ENCODE results near the gene WFDC1.

Gene WFDC1

GRCh38 chr16:84326545-84326944 is 31.9 kb downstream of the WFDC1 start:
- POLR2A ChIA-PET = no interaction called here
- CTCF ChIA-PET = interaction anchor here (0.8 to 1.6 kb wide), 2 partner anchors 9 to 15 kb away, joined by 3 to 4 read pairs; no protein-coding TSS in a partner anchor
- no peak for TF ChIP-seq CTCF (IDR thresholded peaks at IDR 0.05; ENCODE audit: control extremely low read depth, extremely low read depth, low read depth, missing control alignments)
- DNase-seq (ENCODE audit: extremely low spot score) = no peak

- TF ChIP-seq CTCF (IDR thresholded peaks at IDR 0.05; ENCODE audit: control extremely low read depth, extremely low read depth, low read depth, missing control alignments) = no peak
- ChIA-PET POLR2A (no interaction called here), CTCF (no interaction called here)
- no peak for DNase-seq (ENCODE audit: extremely low spot score)
Measured at GRCh38 chr16:84327926-84328505, 33.3 kb downstream of the WFDC1 start.

- TF ChIP-seq CTCF (IDR thresholded peaks at IDR 0.05; ENCODE audit: control extremely low read depth, extremely low read depth, low read depth, missing control alignments) = no peak
- ChIA-PET CTCF (no interaction called here), POLR2A (no interaction called here)
- DNase-seq (ENCODE audit: extremely low spot score) = no peak
Measured at GRCh38 chr16:84329016-84329415, 34.3 kb downstream of the WFDC1 start.

GRCh38 chr16:84329843-84330684 is 35.4 kb downstream of the WFDC1 start:
- no peak for DNase-seq (ENCODE audit: extremely low spot score)
- TF ChIP-seq CTCF (IDR thresholded peaks at IDR 0.05; ENCODE audit: control extremely low read depth, extremely low read depth, low read depth, missing control alignments) = no peak
- CTCF ChIA-PET = no interaction called here
- POLR2A ChIA-PET = no interaction called here

- DNase-seq (ENCODE audit: extremely low spot score) = no peak
- POLR2A ChIA-PET = no interaction called here
- TF ChIP-seq CTCF (IDR thresholded peaks at IDR 0.05; ENCODE audit: control extremely low read depth, extremely low read depth, low read depth, missing control alignments) = no peak
- CTCF ChIA-PET = no interaction called here
Measured at GRCh38 chr16:84330685-84331050, 36.0 kb downstream of the WFDC1 start.

GRCh38 chr16:84331998-84332780 is 37.5 kb downstream of the WFDC1 start:
- POLR2A ChIA-PET = no interaction called here
- CTCF ChIA-PET = no interaction called here
- TF ChIP-seq CTCF (IDR thresholded peaks at IDR 0.05; ENCODE audit: control extremely low read depth, extremely low read depth, low read depth, missing control alignments) = no peak
- DNase-seq (ENCODE audit: extremely low spot score) = no peak

Data from GM10248 (cell line).